ENCODE results near the gene BOLL.

DNA sequence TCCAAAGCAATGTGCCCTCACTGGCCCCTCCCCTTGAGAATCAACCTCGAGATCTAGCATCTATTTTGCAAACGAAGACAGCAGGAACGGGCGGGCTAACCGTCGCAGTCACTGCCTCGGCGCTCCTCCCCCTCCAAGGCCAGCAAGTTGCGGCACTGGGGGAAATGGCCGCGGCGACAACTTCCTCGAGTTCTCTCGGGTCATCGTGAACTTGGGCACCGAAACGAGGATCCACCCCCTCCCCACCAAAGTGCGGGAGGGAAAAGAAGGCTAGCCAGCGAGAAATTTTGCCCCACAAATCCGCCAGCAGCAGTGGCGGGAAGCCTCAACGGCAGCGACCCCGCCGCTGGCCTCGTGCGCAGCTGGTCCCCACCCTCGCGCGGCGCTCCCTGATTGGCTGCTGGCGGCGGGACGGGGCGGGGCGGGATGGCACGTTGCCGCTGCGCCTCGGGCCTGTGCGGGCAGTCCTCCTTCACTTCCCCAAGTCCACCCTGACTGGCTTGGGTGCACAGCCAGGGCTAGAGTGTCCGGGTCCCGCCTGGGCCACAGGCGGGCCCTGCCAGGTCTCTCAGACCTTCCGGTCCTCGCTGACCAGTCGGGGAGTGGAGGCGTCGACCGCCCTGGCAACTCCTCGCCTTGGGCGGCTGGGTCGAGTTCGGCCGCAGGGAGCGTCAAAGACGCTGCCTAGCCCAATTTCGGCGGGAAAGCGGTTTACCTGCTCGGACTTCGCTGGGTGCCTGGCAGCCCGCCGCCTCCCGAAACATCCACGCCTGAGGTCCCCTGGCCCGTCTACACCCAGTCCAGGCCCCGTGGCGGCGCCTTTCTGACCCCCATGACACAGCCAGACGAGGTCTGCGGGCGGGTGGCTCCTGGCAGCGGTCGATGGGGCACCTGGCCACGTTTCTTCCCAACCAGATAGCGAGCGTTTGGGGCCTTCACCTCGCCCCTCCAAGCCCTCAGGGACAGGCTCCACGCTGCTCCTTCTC, at the start of gene BOLL:
- TF ChIP-seq, protein P1, sequence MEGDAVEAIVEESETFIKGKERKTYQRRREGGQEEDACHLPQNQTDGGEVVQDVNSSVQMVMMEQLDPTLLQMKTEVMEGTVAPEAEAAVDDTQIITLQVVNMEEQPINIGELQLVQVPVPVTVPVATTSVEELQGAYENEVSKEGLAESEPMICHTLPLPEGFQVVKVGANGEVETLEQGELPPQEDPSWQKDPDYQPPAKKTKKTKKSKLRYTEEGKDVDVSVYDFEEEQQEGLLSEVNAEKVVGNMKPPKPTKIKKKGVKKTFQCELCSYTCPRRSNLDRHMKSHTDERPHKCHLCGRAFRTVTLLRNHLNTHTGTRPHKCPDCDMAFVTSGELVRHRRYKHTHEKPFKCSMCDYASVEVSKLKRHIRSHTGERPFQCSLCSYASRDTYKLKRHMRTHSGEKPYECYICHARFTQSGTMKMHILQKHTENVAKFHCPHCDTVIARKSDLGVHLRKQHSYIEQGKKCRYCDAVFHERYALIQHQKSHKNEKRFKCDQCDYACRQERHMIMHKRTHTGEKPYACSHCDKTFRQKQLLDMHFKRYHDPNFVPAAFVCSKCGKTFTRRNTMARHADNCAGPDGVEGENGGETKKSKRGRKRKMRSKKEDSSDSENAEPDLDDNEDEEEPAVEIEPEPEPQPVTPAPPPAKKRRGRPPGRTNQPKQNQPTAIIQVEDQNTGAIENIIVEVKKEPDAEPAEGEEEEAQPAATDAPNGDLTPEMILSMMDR (IDR thresholded peaks at IDR 0.05), result no peak
- TF ChIP-seq POLR2A (IDR thresholded peaks at IDR 0.05), result no peak

Data from heart left ventricle (tissue), 13 donors.